Jurkat, Clone E6-1 (cell line): ENCODE results near the gene MPC1L.
A peak's percentile ranks its signal among the peaks of the same experiment; 100 is the strongest.

Experiments
- DNase-seq: peaks from one replicate; pipeline ENCODE4 v3.0.0-alpha.2; 2011; ENCODE audit warnings: low read depth, low spot score
- H3K4me3 ChIP-seq: 2 replicates; pipeline ENCODE4 v1.5.1; 2011; ENCODE audit warnings: mild to moderate bottlenecking, low read length, control low read depth, moderate library complexity

MPC1L gene

GRCh38 chrX:40622479-40623138 is 619 bp upstream of the MPC1L start:
- H3K4me3 ChIP-seq, result no peak overlapping the region
- DNase-seq, result no peak

- no peak for DNase-seq
- H3K4me3 ChIP-seq, result no peak overlapping the region
Measured at GRCh38 chrX:40623665-40624064, 437 bp downstream of the MPC1L start.

DNA sequence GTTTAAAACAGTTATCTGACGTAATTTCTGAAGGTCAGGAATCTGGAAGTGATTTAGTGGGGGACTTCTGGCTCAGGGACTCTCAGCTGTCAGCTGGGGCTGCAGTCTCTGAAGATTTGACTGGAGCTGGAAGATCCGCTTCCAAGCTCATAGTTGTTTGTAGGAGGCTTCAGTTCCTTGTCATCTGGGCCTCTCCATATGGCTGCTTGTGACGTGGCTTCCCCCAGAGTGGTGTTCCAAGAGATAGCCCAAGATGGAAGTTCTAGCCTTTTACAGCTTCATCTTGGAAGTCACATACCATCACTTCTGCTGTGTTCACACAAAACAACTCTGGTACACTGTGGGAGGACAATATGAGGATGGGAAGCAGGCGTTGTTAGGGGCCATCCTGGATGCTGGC is 2.1 kb downstream of the MPC1L start:
- no peak for DNase-seq
- no peak overlapping the region for H3K4me3 ChIP-seq

- DNase-seq, result no peak
- H3K4me3 ChIP-seq, result no peak overlapping the region
Measured at GRCh38 chrX:40628506-40628905, 5.3 kb downstream of the MPC1L start.

GRCh38 chrX:40632199-40632598 is 9.0 kb downstream of the MPC1L start:
- no peak overlapping the region for H3K4me3 ChIP-seq

DNA sequence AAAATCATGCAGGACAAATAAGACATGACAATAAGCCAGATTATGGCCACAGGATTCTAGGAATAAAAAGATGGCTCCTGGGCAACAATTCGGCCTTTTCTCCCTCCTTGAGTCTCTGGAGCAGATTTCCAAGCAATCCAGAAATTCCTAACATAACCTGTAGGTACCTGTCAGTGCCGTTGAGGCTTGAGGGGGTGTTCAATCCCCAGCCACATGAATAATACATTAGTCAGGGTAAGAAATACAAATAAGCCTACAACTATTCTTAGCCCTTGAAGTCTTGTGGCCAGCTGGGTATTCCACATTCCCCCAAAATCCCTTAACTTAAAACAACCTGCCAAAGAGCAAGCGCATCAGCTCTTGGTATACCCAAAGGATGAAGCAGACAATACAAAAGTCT is 14.5 kb downstream of the MPC1L start:
- no peak for DNase-seq
- H3K4me3 ChIP-seq, result no peak overlapping the region

More at GRCh38 chrX:40632199-40632598, 9.0 kb downstream of the MPC1L start:
- no peak for DNase-seq

- peak overlapping the region; percentile 58 for H3K4me3 ChIP-seq
- no peak for DNase-seq
Measured at GRCh38 chrX:40644176-40644575, 20.9 kb downstream of the MPC1L start.

- DNase-seq, result peak; percentile 39
- H3K4me3 ChIP-seq, result peak overlapping the region; percentile 58
Measured at GRCh38 chrX:40644821-40645358, 21.7 kb downstream of the MPC1L start.

- H3K4me3 ChIP-seq, result peak overlapping the region; percentile 54
- DNase-seq, result no peak
Measured at GRCh38 chrX:40646489-40647306, 23.5 kb downstream of the MPC1L start.

DNA sequence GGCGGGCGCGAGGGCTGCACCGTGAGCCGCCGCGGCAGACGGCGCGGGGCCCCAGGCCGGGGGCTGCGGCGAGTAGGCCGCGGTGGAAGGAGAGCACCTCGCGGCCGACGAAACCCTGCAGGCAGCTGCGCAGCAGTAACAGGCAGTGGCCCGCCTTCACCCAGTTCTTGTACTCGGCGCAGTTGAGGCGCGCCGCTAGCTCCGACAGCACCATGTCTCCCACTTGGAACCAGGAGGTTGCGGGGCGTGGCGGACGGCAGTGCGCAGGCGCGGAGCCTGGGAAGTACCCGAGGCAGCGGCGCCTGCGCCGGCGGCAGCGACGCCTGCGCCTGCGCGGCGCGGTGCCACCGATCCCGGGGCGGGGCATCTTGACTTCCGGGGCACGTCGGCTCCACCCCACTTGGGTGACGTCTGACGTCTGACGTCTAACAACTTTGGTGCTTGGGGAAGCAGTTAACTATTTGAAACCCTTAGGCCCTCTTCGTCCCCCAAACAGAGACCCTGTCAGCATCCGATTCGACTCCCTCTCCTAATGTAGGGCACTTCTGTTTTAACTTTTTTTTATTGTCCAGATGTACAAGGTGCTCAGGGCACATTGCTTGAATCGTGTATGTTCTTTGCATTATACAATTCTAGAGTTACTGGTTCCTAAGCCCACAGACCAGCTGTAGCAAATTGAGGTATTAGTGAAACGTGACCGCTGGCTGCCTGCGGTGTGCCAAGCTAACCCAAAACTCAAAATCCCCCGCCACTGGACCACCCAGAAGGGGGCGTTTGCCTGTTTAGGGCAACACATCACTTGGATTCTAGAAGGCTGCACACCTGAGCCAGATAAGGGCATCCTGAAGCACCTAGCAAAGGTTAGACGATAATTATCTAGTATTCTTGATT is 24.3 kb downstream of the MPC1L start, which contains the start of gene CXorf38:
TSS of gene CXorf38 (minus strand) at position 255 of the 891 bp plus-strand sequence. CDS start at position 214, 41 bp downstream.
- peak within 1 kb of the TSS; percentile 54 for H3K4me3 ChIP-seq
- DNase-seq, result peak; percentile 76

DNA sequence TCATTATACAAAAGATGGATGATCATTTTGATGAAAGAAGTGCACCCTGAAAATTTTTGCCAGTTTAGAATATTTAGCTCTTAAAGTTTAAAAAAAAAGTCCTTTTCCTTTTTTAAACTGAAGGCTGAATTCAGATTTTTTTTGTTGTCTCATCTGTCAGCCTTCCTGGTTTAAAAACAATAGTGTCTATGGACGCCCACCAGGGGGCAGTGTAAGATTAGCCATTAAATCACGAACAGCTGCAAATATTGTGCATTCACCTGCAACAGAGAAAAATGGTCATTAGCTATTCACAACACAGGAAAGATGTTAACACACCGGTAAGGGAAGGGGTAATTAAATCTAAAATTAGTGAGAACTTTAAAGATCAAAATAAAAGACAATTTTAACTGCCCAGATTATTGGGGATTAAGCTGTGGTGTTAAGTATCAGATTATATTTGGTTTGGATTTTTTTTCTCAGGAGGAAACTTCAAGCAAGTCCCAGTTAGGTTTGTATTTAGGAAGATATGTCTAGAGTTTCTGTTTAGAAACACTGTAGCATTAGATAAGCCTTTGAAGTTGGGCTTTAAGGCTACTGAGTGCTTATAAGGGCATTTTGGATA is 28.5 kb downstream of the MPC1L start:
- no peak overlapping the region for H3K4me3 ChIP-seq
- DNase-seq, result peak; percentile 50

DNA sequence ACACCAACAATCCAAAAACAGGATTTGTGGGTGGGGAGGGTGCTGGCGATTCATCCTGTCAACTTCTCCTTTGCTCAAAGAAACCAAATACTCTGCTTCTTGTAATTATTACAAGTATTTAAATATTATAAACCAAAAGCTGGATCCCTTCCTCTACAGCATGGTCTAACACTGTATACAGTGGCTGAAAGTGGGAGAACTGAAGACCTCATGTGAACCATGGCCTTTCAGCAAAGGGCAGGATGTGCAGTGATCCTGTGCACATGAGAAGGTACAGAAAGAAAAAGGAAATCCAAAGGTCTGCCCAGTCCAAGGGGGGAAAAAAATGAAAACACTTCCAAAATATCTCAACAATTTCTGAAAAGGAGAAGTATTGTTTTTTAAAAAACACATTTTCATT is 29.4 kb downstream of the MPC1L start:
- no peak overlapping the region for H3K4me3 ChIP-seq
- DNase-seq, result no peak

GRCh38 chrX:40653535-40653934 is 30.3 kb downstream of the MPC1L start:
- H3K4me3 ChIP-seq, result no peak overlapping the region
- no peak for DNase-seq

- no peak for DNase-seq
- H3K4me3 ChIP-seq, result no peak overlapping the region
Measured at GRCh38 chrX:40660381-40660780, 37.2 kb downstream of the MPC1L start.

DNA sequence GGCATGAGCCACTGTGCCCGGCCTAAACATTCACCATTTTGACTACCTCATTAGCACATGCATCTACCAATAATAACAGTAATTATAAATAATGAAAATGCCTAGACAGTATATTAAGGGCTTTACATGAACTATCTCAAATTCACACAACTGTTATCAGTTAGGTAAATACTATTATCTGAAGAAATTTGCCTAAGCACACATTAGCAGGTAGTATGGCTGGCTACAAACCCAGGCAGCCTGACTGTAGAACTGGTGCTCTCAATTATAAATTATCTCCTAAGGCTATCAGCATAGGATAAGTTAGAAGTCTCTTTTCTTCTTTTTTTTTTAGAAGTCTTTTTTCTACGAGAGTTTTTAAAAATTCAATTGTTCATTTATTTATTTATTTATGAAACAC is 38.3 kb downstream of the MPC1L start:
- no peak for DNase-seq
- H3K4me3 ChIP-seq, result no peak overlapping the region

GRCh38 chrX:40663078-40663740 is 40.0 kb downstream of the MPC1L start:
- DNase-seq, result no peak
- H3K4me3 ChIP-seq, result no peak overlapping the region

DNA sequence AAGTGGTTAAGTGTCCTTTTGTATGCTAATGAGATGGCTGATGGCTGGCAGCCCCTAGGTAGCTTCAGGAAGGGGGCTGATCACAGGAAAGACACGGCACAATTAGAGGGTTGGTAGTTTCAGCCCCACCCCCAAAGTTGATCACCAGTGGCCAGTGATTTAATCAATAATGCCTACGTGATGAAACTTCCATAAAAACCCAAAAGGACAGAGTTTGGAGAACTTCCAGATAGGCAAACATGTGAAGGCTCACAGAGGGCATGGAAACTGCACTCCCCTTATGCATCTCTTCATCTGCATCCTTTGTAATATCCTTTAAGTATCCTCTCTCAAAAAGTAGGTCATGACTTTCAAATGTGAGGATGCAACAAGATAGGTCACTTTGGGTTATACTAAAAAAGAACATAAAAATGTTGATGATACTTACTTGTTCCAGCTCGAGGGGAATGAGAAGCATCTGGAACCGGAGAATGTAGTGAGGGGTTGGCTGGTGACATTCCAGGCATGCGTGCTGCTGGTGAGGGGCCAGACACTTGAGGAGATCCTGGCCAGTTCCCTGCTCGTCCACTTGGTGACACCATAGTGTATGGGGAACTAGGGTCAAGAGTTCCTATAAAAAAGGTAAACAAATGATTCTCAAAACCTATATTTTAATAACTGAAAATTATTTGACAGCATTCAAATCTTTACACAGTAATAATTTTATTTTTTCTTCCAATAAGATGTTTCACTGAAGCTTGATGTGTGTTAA is 40.8 kb downstream of the MPC1L start:
- H3K4me3 ChIP-seq, result no peak overlapping the region
- no peak for DNase-seq

DNA sequence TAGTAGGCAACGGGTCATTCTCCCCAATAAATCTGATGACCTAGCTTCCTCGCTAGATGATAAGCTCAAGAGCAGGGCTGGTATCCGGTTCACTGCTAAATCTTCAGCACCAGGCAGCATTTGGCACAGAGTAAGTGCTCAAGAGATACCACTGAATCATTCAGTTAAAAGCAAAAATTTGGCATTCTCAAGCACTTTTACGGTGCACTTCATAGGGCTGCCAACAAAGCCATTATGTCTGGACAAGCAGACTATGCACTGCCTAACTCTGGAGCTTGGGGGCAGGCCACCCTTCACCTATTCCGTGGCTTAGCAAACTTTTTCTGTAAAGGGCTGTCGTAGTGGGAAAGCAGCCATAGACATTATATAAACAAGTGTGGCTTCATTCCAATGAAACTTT is 47.9 kb downstream of the MPC1L start:
- H3K4me3 ChIP-seq, result no peak overlapping the region
- no peak for DNase-seq
